GM21723 (cell line): ENCODE data around the gene GRK4.
A peak's percentile ranks its signal among the peaks of the same experiment; 100 is the strongest.

Experiments
- ATAC-seq: cut with Tn5 transposase; IDR thresholded peaks from one replicate; pipeline ENCODE4 v1.9.1; 2021; ENCODE audit warnings: mild to moderate bottlenecking, moderate library complexity; ENCODE audit not compliant: unreplicated experiment

GRK4 gene

DNA sequence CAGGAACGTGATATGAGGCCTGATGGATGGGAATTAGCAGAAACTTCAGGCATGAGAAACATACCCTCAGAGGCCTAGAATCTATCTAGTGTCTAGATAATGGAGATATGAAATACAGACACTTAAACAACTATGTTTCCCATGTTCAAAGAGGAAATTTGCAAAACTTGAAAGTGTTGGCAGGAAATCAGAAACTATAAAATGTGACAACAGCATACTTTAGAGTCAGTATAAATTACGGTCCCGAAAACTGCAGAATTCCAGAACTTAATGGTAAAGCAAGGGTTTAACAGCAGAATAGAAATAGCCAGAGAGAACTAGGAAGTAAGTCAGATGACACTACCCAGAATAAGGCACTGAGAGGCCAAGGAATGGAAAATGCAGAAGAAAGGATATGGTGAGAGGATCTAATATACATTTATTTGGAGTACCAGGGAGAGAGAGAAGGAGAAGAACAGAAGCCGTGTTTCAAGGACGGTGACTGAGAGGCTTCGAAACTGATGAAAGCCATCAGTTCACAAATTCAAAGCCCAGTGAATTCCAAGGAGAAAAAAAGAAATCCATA, 103.5 kb downstream of the GRK4 start:
- no peak for ATAC-seq

DNA sequence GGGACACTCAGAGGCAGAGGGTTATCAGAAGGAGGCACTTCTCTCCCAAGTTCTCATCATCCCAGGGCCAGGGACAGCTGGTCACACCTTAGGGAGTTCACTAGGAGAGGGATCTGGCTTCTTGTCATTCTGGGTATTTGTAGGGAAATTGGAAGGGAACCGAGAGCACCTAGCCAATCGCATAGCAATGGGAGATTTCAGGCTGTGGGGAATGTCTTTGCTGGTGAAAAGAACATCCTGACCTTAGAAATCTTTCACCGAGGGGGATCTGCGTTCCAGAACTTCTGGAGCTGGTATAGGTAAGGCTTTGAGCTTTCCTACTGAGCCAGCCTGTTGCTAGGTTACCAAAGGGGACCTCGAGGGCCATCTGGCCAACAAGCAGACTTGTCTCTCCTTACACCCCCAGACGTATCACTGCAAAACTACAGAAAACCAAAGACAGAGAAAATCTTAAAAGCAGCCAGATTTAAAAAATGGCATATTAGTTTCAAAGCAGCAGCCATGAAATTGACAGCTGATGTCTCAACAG, 104.2 kb downstream of the GRK4 start:
- no peak for ATAC-seq

DNA sequence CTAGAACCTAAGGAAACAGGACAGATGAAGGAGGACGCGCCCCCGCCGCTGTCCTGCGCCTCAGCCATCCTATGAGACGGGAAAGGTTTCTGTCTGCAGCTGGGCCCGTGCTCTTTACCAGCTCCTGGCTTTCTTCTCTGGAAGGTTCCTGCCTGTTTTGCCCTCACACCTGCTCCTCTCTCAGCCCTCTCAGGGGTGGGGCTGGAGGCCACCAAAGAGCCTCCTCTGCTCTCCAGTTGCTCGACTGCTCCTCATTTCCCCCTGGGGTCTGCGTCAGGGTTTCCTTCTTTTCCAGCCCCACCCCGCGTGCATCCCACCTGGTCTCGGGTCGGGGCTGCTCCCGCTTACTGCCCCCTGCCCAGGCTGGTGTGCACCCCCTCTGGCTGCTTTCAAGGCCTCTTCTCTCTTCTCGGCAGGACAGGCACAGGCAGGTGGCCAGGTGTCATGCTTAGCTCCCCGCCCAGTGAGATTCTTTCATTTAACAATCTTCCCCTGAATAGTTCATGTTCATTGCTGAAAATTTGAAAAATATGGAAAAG, 106.4 kb downstream of the GRK4 start:
- ATAC-seq, result no peak

DNA sequence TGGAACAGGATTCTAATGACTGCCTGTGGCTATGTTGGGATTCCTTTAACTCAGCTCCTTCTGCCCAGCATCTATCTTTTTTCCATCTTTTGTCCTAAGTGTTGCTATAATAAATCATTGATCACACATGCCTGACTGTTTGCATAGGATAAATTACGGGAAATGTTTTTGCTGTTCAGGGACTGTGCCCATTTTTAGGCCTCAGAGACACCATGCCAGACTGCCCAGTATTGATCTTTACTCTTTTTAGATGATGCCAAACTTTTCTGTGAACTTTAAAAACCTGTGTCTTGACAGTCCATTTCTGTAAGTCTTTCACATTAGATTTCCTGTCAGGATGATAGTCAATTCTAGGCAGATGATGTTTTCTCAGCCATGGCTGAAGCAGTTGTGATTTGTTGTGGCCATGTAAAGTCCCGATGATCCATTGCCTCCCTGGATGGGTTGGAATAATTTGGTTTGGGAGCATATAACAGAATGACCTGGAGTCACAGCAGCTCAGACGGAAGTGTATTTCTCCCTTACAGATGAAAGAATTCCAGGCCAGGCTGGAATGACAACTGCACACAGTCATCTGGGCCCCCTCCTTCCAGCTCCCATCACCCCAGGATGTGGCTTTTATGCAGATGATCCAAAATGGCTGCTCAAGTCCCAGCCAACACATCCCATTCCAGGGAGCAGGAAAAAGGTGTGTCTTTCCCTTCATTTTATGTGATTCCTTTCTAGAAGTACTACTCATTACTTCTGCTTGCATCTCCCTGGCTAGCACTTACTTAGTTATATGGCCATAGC, 107.5 kb downstream of the GRK4 start:
- ATAC-seq, result no peak

DNA sequence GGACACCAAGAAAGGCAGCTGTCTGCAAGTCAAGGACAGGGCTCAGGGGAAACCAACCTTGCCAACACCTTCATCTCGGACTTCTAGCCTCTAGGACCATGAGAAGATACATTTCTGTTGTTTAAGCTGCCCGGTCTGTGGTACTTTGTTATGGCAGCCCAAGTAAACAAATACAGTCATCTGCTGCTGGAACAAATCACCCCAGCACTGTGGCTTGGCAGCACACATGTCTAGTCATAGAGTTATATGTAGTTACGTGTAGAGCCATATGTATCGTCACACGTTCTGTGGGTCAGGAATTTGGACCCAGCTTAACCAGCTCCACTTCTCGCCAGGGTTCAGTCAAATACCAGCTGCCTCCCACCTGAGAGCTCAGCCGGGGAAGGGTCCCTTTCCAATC, 108.4 kb downstream of the GRK4 start:
- ATAC-seq, result no peak

DNA sequence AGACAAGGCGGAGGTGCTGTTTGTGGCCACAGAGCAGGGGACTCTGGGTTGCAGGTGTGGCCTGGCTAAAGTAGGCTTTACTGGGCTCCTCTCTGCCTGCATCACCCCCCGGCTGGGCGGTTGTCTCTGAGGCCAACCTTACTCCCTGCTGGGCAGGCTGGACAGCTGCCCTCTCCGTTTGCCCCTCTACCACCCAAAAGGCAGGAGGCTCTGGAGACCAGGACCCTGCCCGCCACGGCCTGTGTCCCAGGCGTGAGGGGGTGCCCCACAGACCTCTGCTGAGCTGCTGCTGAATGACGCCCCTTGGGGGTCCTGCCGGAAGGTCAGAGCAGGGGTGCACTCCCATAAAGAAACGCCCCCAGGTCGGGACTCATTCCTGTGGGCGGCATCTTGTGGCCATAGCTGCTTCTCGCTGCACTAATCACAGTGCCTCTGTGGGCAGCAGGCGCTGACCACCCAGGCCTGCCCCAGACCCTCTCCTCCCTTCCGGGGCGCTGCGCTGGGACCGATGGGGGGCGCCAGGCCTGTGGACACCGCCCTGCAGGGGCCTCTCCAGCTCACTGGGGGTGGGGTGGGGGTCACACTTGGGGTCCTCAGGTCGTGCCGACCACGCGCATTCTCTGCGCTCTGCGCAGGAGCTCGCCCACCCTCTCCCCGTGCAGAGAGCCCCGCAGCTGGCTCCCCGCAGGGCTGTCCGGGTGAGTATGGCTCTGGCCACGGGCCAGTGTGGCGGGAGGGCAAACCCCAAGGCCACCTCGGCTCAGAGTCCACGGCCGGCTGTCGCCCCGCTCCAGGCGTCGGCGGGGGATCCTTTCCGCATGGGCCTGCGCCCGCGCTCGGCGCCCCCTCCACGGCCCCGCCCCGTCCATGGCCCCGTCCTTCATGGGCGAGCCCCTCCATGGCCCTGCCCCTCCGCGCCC, 110.0 kb downstream of the GRK4 start:
- peak; percentile 30 for ATAC-seq

- ATAC-seq, result peak; percentile 72
Observed at GRCh38 chr4:3074078-3074845, 110.9 kb downstream of the GRK4 start, which contains the start of the genes HTT and HTT-AS. HTT (plus strand) TSS chr4:3074681; CDS start chr4:3074826, 145 bp downstream. HTT-AS (minus strand) TSS chr4:3074538.

GRCh38 chr4:3074846-3075651, 111.7 kb downstream of the GRK4 start:
- no peak for ATAC-seq

DNA sequence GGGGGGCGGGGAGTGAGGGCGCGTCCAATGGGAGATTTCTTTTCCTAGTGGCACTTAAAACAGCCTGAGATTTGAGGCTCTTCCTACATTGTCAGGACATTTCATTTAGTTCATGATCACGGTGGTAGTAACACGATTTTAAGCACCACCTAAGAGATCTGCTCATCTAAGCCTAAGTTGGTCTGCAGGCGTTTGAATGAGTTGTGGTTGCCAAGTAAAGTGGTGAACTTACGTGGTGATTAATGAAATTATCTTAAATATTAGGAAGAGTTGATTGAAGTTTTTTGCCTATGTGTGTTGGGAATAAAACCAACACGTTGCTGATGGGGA, 112.2 kb downstream of the GRK4 start:
- ATAC-seq, result no peak

DNA sequence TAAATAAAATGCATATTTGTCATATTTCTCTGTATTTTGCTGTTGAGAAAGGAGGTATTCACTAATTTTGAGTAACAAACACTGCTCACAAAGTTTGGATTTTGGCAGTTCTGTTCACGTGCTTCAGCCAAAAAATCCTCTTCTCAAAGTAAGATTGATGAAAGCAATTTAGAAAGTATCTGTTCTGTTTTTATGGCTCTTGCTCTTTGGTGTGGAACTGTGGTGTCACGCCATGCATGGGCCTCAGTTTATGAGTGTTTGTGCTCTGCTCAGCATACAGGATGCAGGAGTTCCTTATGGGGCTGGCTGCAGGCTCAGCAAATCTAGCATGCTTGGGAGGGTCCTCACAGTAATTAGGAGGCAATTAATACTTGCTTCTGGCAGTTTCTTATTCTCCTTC, 114.4 kb downstream of the GRK4 start:
- ATAC-seq, result peak; percentile 38

GRCh38 chr4:3079694-3080123, 116.3 kb downstream of the GRK4 start:
- peak; percentile 24 for ATAC-seq

GRCh38 chr4:3082925-3083515, 119.6 kb downstream of the GRK4 start:
- no peak for ATAC-seq

- no peak for ATAC-seq
Observed at GRCh38 chr4:3083732-3084131, 120.4 kb downstream of the GRK4 start.

DNA sequence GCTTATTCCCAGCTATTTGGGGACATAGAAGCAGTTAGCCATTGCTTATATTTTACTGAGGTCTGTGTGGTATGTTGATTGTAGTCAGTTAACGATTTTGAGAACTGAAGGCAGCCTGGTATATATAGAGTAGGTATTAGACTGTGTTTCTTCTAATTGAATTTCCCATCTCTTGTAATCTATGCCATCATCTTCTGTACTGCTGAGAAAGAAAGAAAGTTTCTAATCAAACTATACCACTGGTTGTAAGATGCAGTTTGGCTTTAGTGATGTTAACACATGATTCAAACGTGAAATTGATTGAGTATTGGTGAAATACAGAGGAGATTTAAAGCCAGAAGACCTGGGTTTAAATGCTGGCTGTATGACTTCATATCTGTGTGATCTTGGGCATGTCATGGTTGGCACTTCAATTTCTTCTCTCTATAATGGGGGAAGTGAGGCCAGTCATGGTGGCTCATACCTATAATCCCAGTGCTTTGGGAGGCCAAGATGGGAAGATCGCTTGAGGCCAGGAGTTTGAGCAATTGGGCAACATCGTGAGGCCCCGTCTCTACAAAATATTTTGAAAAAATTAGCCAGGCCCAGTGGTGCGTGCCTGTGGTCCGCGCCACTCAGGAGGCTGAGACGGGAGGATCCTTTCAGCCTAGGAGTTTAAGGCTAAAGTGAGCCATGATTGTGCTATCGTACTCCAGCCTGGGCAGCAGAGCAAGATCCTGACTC, 122.7 kb downstream of the GRK4 start:
- ATAC-seq, result no peak

GRCh38 chr4:3087115-3087797, 123.9 kb downstream of the GRK4 start:
- no peak for ATAC-seq
